K562 (cell line): Measurements from ENCODE around the gene SLC4A3. TPM values are rescaled to one million over a fixed set of nuclear protein-coding genes. Genes with fewer than 3 reads are reported as not detected.
A peak's percentile ranks its signal among the peaks of the same experiment; 100 is the strongest.

ENCODE experiments used
- ATF2 ChIP-seq: sonication (generic); formaldehyde crosslinking; IDR thresholded peaks from 2 replicates; pipeline ENCODE4 v1.8.1; 2022; ENCODE audit warnings: missing genetic modification reagents
- BRD9 ChIP-seq: fragments of 450-650 bp; IDR thresholded peaks from 2 replicates; pipeline ENCODE4 v1.6.1; 2018; ENCODE audit warnings: low read depth; ENCODE audit not compliant: partially characterized antibody
- EP400 ChIP-seq: fragments of 450-650 bp; IDR thresholded peaks from 2 replicates; pipeline ENCODE4 v1.6.1; 2017; ENCODE audit warnings: antibody characterized with exemption, mild to moderate bottlenecking, moderate library complexity
- GTF3C2 ChIP-seq: IDR thresholded peaks from 3 replicates; pipeline ENCODE4 v1.6.1; 2011; ENCODE audit warnings: borderline replicate concordance, mild to moderate bottlenecking, moderate library complexity; ENCODE audit not compliant: insufficient read length; ENCODE audit errors: extremely low read depth
- MCM5 ChIP-seq: fragments of 450-650 bp; IDR thresholded peaks from 2 replicates; pipeline ENCODE4 v1.6.1; 2016; ENCODE audit warnings: low read depth
- NCOR1 ChIP-seq: fragments of 450-650 bp; IDR thresholded peaks from 2 replicates; pipeline ENCODE4 v1.6.1; 2016; ENCODE audit warnings: mild to moderate bottlenecking, moderate library complexity
- RB1 ChIP-seq: fragments of 450-650 bp; IDR thresholded peaks from 2 replicates; pipeline ENCODE4 v1.6.1; 2017; ENCODE audit warnings: low read depth, mild to moderate bottlenecking
- RBM25 ChIP-seq: fragments of 200-400 bp; formaldehyde crosslinking; IDR thresholded peaks from 2 replicates; pipeline ENCODE4 v1.6.1; 2018; ENCODE audit warnings: low read length, low read depth, moderate library complexity; ENCODE audit not compliant: severe bottlenecking
- SIN3A ChIP-seq, 2 experiments: fragments of 150-350 bp in 1 of 2; IDR thresholded peaks; 2 replicates each; pipeline ENCODE4 v1.6.1; 2011 to 2016; ENCODE audit warnings: borderline replicate concordance in 2 of 2, low read depth in 2 of 2, low read length in 2 of 2, mild to moderate bottlenecking in 2 of 2, moderate library complexity in 2 of 2; ENCODE audit not compliant: control insufficient read depth in 1 of 2
- SMARCA4 ChIP-seq: fragments of 450-650 bp; IDR thresholded peaks from 2 replicates; pipeline ENCODE4 v1.6.1; 2016
- STAG1 ChIP-seq: sonication (generic); formaldehyde crosslinking; IDR thresholded peaks from 2 replicates; pipeline ENCODE4 v1.5.0; 2020; ENCODE audit warnings: missing genetic modification reagents, borderline replicate concordance
- TAF15 ChIP-seq: fragments of 200-400 bp; formaldehyde crosslinking; IDR thresholded peaks from 2 replicates; pipeline ENCODE4 v1.6.1; 2017; ENCODE audit warnings: mild to moderate bottlenecking, low read depth, low read length, moderate library complexity
- U2AF2 ChIP-seq: fragments of 200-400 bp; formaldehyde crosslinking; optimal IDR thresholded peaks from 2 replicates; pipeline ENCODE3; 2017; ENCODE audit warnings: low read depth, mild to moderate bottlenecking, low read length
- polyA plus RNA-seq, 8 experiments: library from polyadenylated mRNA; depleted of rRNA in 4 of 8; stranded (reverse) in 5 of 8; unstranded in 3 of 8; fragments of >200 nt; fragmentation: Nextera tagmentation in 2 of 8; fragmentation: Illumina TruSeq in 1 of 8; extraction: Ambion mirVana in 2 of 8; extraction: Trizol in 1 of 8; gene quantifications; 2 replicates each; pipeline versions ENCODE4 v1.2.1 to v1.2.3, GENCODE V29; 2011 to 2014; ENCODE audit warnings: inconsistent platforms in 1 of 8, missing spikeins in 1 of 8
- total RNA-seq, 7 experiments: library from RNA; depleted of rRNA in 6 of 7; stranded (reverse); fragments of >200 nt in 6 of 7; fragmentation: Illumina TruSeq in 2 of 7; extraction: Trizol in 2 of 7; gene quantifications; 2 replicates each; pipeline versions ENCODE4 v1.2.1 to v1.2.3, GENCODE V29; 2011 to 2021; ENCODE audit warnings: low replicate concordance in 1 of 7
- TF ChIP-seq, protein P1 (sequence below), 2 experiments: fragments of 450-650 bp; conservative IDR thresholded peaks; 2 replicates each; pipeline ENCODE4 v1.6.1; 2017; ENCODE audit warnings: mild to moderate bottlenecking in 2 of 2, moderate library complexity in 2 of 2
- TF ChIP-seq, protein P2 (sequence below): fragments of 250-450 bp; sonication (Bioruptor Pico); IDR thresholded peaks from 2 replicates; pipeline ENCODE4 v1.5.0; 2022; ENCODE audit warnings: mild to moderate bottlenecking
- TF ChIP-seq, protein P3 (sequence below): fragments of 250-450 bp; sonication (Bioruptor Pico); IDR thresholded peaks from 2 replicates; pipeline ENCODE4 v1.4.0; 2020; ENCODE audit warnings: borderline replicate concordance

The SLC4A3 gene
- total and polyA plus RNA-seq, 9 of the 15 experiments (the other 6 are each of a cell fraction or from before 2014, with no cell fraction given), result 0.04 to 0.31 (median 0.16) TPM; not detected in 5

DNA sequence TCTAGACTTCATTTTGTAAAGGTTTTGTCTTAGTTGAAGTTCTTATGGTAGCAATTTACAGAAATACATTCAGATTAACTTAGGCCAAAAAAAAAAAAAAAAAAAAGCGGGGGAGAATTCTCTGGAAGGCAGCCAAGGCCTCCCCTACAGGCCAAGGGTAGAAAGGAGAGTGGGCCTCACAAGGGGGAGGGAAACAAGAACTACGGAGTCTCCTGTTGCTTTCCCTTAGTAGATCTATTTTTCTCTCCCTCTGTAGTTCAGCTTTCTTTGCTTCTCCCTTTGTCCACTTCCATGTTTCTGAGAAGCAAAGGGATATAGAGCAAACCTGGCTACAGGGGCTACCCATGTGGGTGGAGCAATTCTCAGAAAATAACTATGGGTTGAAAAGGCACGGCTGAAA lies 32.2 kb upstream of the SLC4A3 start (continued):
- TF ChIP-seq, protein P1, sequence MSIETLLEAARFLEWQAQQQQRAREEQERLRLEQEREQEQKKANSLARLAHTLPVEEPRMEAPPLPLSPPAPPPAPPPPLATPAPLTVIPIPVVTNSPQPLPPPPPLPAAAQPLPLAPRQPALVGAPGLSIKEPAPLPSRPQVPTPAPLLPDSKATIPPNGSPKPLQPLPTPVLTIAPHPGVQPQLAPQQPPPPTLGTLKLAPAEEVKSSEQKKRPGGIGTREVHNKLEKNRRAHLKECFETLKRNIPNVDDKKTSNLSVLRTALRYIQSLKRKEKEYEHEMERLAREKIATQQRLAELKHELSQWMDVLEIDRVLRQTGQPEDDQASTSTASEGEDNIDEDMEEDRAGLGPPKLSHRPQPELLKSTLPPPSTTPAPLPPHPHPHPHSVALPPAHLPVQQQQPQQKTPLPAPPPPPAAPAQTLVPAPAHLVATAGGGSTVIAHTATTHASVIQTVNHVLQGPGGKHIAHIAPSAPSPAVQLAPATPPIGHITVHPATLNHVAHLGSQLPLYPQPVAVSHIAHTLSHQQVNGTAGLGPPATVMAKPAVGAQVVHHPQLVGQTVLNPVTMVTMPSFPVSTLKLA (conservative IDR thresholded peaks at IDR 0.05), result 0 out of 4 replicates have a peak, but pooled peaks of 1 of the 2 experiments have one; percentile 23
- TF ChIP-seq, protein P2, sequence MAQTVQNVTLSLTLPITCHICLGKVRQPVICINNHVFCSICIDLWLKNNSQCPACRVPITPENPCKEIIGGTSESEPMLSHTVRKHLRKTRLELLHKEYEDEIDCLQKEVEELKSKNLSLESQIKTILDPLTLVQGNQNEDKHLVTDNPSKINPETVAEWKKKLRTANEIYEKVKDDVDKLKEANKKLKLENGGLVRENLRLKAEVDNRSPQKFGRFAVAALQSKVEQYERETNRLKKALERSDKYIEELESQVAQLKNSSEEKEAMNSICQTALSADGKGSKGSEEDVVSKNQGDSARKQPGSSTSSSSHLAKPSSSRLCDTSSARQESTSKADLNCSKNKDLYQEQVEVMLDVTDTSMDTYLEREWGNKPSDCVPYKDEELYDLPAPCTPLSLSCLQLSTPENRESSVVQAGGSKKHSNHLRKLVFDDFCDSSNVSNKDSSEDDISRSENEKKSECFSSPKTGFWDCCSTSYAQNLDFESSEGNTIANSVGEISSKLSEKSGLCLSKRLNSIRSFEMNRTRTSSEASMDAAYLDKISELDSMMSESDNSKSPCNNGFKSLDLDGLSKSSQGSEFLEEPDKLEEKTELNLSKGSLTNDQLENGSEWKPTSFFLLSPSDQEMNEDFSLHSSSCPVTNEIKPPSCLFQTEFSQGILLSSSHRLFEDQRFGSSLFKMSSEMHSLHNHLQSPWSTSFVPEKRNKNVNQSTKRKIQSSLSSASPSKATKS (CRISPR knock-in tag), result no peak
- peak; percentile 33; the same call in 1 of the 2 replicates for TF ChIP-seq EP400
- no peak for TF ChIP-seq SIN3A (IDR thresholded peaks at IDR 0.05; ENCODE audit: borderline replicate concordance in 2 of 2, control insufficient read depth in 1 of 2, low read depth in 2 of 2, low read length in 2 of 2)
- TF ChIP-seq TAF15, result no peak
- no peak for TF ChIP-seq BRD9
- no peak for TF ChIP-seq RBM25
- no peak for TF ChIP-seq ATF2 (CRISPR knock-in tag)
- no peak for TF ChIP-seq GTF3C2
- no peak for TF ChIP-seq MCM5
- TF ChIP-seq NCOR1, result 0 out of 2 replicates have a peak, but pooled peaks have one; percentile 9
- TF ChIP-seq U2AF2, result no peak
- TF ChIP-seq SMARCA4, result no peak; the same call in 1 of the 2 replicates
- TF ChIP-seq STAG1 (CRISPR knock-in tag), result no peak
- no peak for TF ChIP-seq RB1
- TF ChIP-seq, protein P3, sequence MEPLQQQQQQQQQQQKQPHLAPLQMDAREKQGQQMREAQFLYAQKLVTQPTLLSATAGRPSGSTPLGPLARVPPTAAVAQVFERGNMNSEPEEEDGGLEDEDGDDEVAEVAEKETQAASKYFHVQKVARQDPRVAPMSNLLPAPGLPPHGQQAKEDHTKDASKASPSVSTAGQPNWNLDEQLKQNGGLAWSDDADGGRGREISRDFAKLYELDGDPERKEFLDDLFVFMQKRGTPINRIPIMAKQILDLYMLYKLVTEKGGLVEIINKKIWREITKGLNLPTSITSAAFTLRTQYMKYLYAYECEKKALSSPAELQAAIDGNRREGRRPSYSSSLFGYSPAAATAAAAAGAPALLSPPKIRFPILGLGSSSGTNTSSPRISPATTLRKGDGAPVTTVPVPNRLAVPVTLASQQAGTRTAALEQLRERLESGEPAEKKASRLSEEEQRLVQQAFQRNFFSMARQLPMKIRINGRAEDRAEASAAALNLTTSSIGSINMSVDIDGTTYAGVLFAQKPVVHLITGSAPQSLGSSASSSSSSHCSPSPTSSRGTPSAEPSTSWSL, result no peak
